HCT116 (cell line): ENCODE data around the gene DYNC2H1. TPM values are rescaled to one million over a fixed set of nuclear protein-coding genes. Genes with fewer than 3 reads are reported as not detected.

Experiments used
- ATAC-seq: fragments of 200-7000 bp; cut with Tn5 transposase; 2 replicates; pipeline ENCODE4 v1.9.1; 2020; ENCODE audit warnings: mild to moderate bottlenecking, moderate library complexity
- BruUV-seq: library from RNA; stranded (reverse); fragments of 400-500 nt; replicated peaks from 2 replicates; lab custom pipeline; 2021; lab: Mats Ljungman, UMichigan
- CTCF ChIA-PET: fragments of 300-600 bp; sonication (Branson Sonifier 250); formaldehyde crosslinking; loops from one replicate; lab custom pipeline; 2021; ENCODE audit warnings: antibody characterized with exemption; lab: Charles Lee
- POLR2A ChIA-PET: fragments of 300-600, 350-600 bp; sonication (Branson Sonifier 250); formaldehyde crosslinking; loops from one replicate; lab custom pipeline; 2021; ENCODE audit warnings: antibody characterized with exemption; lab: Charles Lee
- RAD21 ChIA-PET, 2 experiments: fragments of 300-600 bp; sonication (Branson Sonifier 250); formaldehyde crosslinking; loops; one replicate each; lab custom pipeline; 2023; ENCODE audit warnings: low total read pairs in 2 of 2; ENCODE audit not compliant: uncharacterized antibody in 2 of 2, unreplicated experiment in 2 of 2, low non-redundant PET in 1 of 2; lab: Charles Lee
- DNase-seq: peaks from one replicate; pipeline ENCODE4 v3.0.0-alpha.2; 2010; ENCODE audit warnings: low read depth, low spot score
- H2AFZ ChIP-seq: fragments of 200-600 bp; shearing (Covaris generic), sonication (generic); 2 replicates; pipeline ENCODE4 v1.6.1; 2017; ENCODE audit warnings: low read depth, mixed run types, mixed read lengths, antibody characterized with exemption, low read length; ENCODE audit not compliant: poor library complexity, severe bottlenecking
- H3K27ac ChIP-seq: 2 replicates; pipeline ENCODE4 v1.5.1; 2012; ENCODE audit warnings: low read depth, low read length
- H3K27me3 ChIP-seq: fragments of 200-600 bp; sonication (generic); 2 replicates; pipeline ENCODE4 v1.6.1; 2016; ENCODE audit warnings: mixed run types, low read length, mixed read lengths; ENCODE audit not compliant: insufficient read depth
- H3K36me3 ChIP-seq, 2 experiments: fragments of 200-500 bp in 1 of 2; fragments of 200-600 bp in 1 of 2; sonication (Bioruptor generic) in 1 of 2; sonication (generic) in 1 of 2; 2 replicates each; pipeline versions ENCODE4 v1.5.1 to v1.6.1; 2014 to 2016; ENCODE audit warnings: low read length in 2 of 2, inconsistent platforms in 1 of 2, mixed read lengths in 1 of 2, mixed run types in 1 of 2; ENCODE audit not compliant: insufficient read depth in 2 of 2, control insufficient read depth in 1 of 2
- H3K4me1 ChIP-seq, 2 experiments: fragments of 200-600 bp in 1 of 2; sonication (generic) in 1 of 2; 2 replicates each; pipeline versions ENCODE4 v1.5.1 to v1.6.1; 2012 to 2017; ENCODE audit warnings: low read length in 2 of 2, inconsistent platforms in 1 of 2, mild to moderate bottlenecking in 1 of 2, mixed read lengths in 1 of 2, mixed run types in 1 of 2, moderate library complexity in 1 of 2; ENCODE audit not compliant: insufficient read depth in 2 of 2, control insufficient read depth in 1 of 2
- H3K4me2 ChIP-seq: fragments of 200-600 bp; sonication (generic); 2 replicates; pipeline ENCODE4 v1.6.1; 2017; ENCODE audit warnings: mixed run types, low read length, mixed read lengths
- H3K4me3 ChIP-seq, 2 experiments: fragments of 200-600 bp in 1 of 2; sonication (generic) in 1 of 2; replicated peaks in 1 of 2; 2 replicates each; pipeline ENCODE4 v1.5.1; 2011 to 2016; ENCODE audit warnings: low read length in 2 of 2, control low read depth in 1 of 2, low read depth in 1 of 2, mild to moderate bottlenecking in 1 of 2, mixed read lengths in 1 of 2, mixed run types in 1 of 2
- H3K79me2 ChIP-seq: fragments of 200-600 bp; sonication (generic); 2 replicates; pipeline ENCODE4 v1.6.1; 2017; ENCODE audit warnings: mild to moderate bottlenecking, mixed run types, low read length, moderate library complexity, mixed read lengths; ENCODE audit not compliant: insufficient read depth
- H3K9ac ChIP-seq: fragments of 200-600 bp; sonication (generic); 2 replicates; pipeline ENCODE4 v1.6.1; 2016; ENCODE audit warnings: low read length, mixed read lengths
- H3K9me2 ChIP-seq: fragments of 200-600 bp; sonication (generic), shearing (Covaris generic); 2 replicates; pipeline ENCODE4 v1.6.1; 2017; ENCODE audit warnings: mixed run types, mild to moderate bottlenecking, moderate library complexity; ENCODE audit not compliant: insufficient read depth
- H3K9me3 ChIP-seq, 2 experiments: fragments of 200-500 bp in 1 of 2; fragments of 200-600 bp in 1 of 2; sonication (Bioruptor generic) in 1 of 2; sonication (generic) in 1 of 2; 2 replicates each; pipeline ENCODE4 v1.6.1; 2014 to 2017; ENCODE audit warnings: low read length in 2 of 2, mixed read lengths in 2 of 2, inconsistent platforms in 1 of 2, low read depth in 1 of 2, mild to moderate bottlenecking in 1 of 2, mixed run types in 1 of 2, moderate library complexity in 1 of 2; ENCODE audit not compliant: control insufficient read depth in 1 of 2, insufficient read depth in 1 of 2
- H4K20me1 ChIP-seq: fragments of 200-600 bp; sonication (generic), shearing (Covaris generic); 2 replicates; pipeline ENCODE4 v1.6.1; 2017; ENCODE audit warnings: mixed run types, mild to moderate bottlenecking, moderate library complexity; ENCODE audit not compliant: insufficient read depth
- CBX3 ChIP-seq: IDR thresholded peaks from 2 replicates; pipeline ENCODE4 v1.6.1; 2012; ENCODE audit warnings: low read depth
- CEBPB ChIP-seq: IDR thresholded peaks from 2 replicates; pipeline ENCODE4 v1.6.1; 2012; ENCODE audit warnings: low read depth
- EGR1 ChIP-seq: IDR thresholded peaks from 2 replicates; pipeline ENCODE4 v1.6.1; 2012; ENCODE audit warnings: low read depth
- ELF1 ChIP-seq: IDR thresholded peaks from 2 replicates; pipeline ENCODE4 v1.6.1; 2012; ENCODE audit warnings: low read depth, borderline replicate concordance
- EZH2phosphoT487 ChIP-seq: fragments of 200-600 bp; IDR thresholded peaks from 2 replicates; pipeline ENCODE4 v1.6.1; 2018; ENCODE audit warnings: antibody characterized with exemption, borderline replicate concordance
- FOSL1 ChIP-seq: IDR thresholded peaks from 2 replicates; pipeline ENCODE4 v1.6.1; 2012; ENCODE audit warnings: low read depth
- JUND ChIP-seq: IDR thresholded peaks from 2 replicates; pipeline ENCODE4 v1.6.1; 2012
- POLR2A ChIP-seq: IDR thresholded peaks from 2 replicates; pipeline ENCODE4 v1.7.0; 2011; ENCODE audit warnings: borderline replicate concordance; ENCODE audit not compliant: insufficient read depth, insufficient read length; ENCODE audit errors: extremely low read depth
- POLR2AphosphoS5 ChIP-seq: IDR thresholded peaks from 2 replicates; pipeline ENCODE4 v1.6.1; 2011; ENCODE audit warnings: mild to moderate bottlenecking, low read depth, low read length, moderate library complexity
- SP1 ChIP-seq: IDR thresholded peaks from 2 replicates; pipeline ENCODE4 v1.6.1; 2012; ENCODE audit warnings: low read depth
- TCF7L2 ChIP-seq: IDR thresholded peaks from 2 replicates; pipeline ENCODE4 v1.7.0; 2011; ENCODE audit warnings: borderline replicate concordance, inconsistent platforms; ENCODE audit not compliant: insufficient read depth, insufficient read length; ENCODE audit errors: extremely low read depth
- YY1 ChIP-seq: IDR thresholded peaks from 2 replicates; pipeline ENCODE4 v1.6.1; 2011; ENCODE audit warnings: low read length, low read depth, moderate library complexity, mild to moderate bottlenecking; ENCODE audit not compliant: insufficient replicate concordance; ENCODE audit errors: extremely low read depth
- ZFX ChIP-seq: fragments of 450-650 bp; IDR thresholded peaks from 2 replicates; pipeline ENCODE4 v1.6.1; 2017
- ZNF274 ChIP-seq: fragments of 200-500 bp; sonication (Bioruptor generic); IDR thresholded peaks from 2 replicates; pipeline ENCODE4 v1.6.1; 2014; ENCODE audit warnings: mild to moderate bottlenecking, low read depth, low read length, inconsistent platforms
- intact Hi-C: fragments of 100-400 bp; cut with micrococcal nuclease; formaldehyde crosslinking; loops from 2 replicates; pipeline ENCODE4 v1.10.0; 2022
- total RNA-seq: library from RNA; stranded (reverse); gene quantifications from one replicate; pipeline ENCODE4 v1.2.1, GENCODE V29; 2021; ENCODE audit not compliant: unreplicated experiment
- TF ChIP-seq, protein P1 (sequence below): IDR thresholded peaks from 2 replicates; pipeline ENCODE4 v1.6.1; 2011; ENCODE audit warnings: mild to moderate bottlenecking, low read length, moderate library complexity; ENCODE audit not compliant: insufficient replicate concordance; ENCODE audit errors: extremely low read depth
- TF ChIP-seq, protein P2 (sequence below): IDR thresholded peaks from 2 replicates; pipeline ENCODE4 v1.6.1; 2012; ENCODE audit warnings: low read depth
- TF ChIP-seq, protein P3 (sequence below): IDR thresholded peaks from 2 replicates; pipeline ENCODE4 v1.6.1; 2012

DYNC2H1 gene
- total RNA-seq, 1 experiment from 2014 or later: 1.5 TPM

DNA sequence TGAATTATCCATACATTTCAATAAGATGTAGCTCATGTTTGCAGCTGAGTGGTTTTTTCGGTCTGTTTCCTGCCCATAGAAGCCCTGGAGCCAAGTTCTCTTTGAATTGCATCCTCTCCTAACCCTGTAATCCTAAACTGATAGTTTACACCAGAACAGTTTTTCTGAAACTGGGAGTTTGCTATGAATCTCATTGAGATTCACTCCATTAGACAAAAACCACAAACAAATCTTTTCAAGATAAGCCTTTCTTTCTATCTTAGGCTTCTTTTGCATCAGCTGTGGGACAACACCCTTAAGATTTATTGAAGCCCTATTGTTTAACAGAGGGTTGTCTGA is 324.8 kb downstream of the DYNC2H1 start:
- Histone ChIP-seq H3K9me3 (no peaks in the 10 kb centered on the region), H3K4me1 (no peaks in the 10 kb centered on the region), H3K9me2 (no peaks in the 10 kb centered on the region), H3K4me2 (no peak overlapping the region), H3K79me2 (no peaks in the 10 kb centered on the region), H3K36me3 (no peaks in the 10 kb centered on the region)
- intact Hi-C loops: no loop called here
- RAD21 ChIA-PET: no interaction called here
- no TSS peak for BruUV-seq
- TF ChIP-seq, protein P1, sequence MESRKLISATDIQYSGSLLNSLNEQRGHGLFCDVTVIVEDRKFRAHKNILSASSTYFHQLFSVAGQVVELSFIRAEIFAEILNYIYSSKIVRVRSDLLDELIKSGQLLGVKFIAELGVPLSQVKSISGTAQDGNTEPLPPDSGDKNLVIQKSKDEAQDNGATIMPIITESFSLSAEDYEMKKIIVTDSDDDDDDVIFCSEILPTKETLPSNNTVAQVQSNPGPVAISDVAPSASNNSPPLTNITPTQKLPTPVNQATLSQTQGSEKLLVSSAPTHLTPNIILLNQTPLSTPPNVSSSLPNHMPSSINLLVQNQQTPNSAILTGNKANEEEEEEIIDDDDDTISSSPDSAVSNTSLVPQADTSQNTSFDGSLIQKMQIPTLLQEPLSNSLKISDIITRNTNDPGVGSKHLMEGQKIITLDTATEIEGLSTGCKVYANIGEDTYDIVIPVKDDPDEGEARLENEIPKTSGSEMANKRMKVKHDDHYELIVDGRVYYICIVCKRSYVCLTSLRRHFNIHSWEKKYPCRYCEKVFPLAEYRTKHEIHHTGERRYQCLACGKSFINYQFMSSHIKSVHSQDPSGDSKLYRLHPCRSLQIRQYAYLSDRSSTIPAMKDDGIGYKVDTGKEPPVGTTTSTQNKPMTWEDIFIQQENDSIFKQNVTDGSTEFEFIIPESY: no peak
- TF ChIP-seq POLR2A (no peak), TCF7L2 (no peak), SP1 (no peak), CEBPB (no peak), EZH2phosphoT487 (no peak), ZFX (no peak), FOSL1 (no peak), CBX3 (no peak), POLR2AphosphoS5 (no peak), EGR1 (no peak), ZNF274 (no peak), ELF1 (no peak), JUND (no peak), YY1 (no peak)
- TF ChIP-seq, protein P2, sequence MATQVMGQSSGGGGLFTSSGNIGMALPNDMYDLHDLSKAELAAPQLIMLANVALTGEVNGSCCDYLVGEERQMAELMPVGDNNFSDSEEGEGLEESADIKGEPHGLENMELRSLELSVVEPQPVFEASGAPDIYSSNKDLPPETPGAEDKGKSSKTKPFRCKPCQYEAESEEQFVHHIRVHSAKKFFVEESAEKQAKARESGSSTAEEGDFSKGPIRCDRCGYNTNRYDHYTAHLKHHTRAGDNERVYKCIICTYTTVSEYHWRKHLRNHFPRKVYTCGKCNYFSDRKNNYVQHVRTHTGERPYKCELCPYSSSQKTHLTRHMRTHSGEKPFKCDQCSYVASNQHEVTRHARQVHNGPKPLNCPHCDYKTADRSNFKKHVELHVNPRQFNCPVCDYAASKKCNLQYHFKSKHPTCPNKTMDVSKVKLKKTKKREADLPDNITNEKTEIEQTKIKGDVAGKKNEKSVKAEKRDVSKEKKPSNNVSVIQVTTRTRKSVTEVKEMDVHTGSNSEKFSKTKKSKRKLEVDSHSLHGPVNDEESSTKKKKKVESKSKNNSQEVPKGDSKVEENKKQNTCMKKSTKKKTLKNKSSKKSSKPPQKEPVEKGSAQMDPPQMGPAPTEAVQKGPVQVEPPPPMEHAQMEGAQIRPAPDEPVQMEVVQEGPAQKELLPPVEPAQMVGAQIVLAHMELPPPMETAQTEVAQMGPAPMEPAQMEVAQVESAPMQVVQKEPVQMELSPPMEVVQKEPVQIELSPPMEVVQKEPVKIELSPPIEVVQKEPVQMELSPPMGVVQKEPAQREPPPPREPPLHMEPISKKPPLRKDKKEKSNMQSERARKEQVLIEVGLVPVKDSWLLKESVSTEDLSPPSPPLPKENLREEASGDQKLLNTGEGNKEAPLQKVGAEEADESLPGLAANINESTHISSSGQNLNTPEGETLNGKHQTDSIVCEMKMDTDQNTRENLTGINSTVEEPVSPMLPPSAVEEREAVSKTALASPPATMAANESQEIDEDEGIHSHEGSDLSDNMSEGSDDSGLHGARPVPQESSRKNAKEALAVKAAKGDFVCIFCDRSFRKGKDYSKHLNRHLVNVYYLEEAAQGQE: no peak
- TF ChIP-seq, protein P3, sequence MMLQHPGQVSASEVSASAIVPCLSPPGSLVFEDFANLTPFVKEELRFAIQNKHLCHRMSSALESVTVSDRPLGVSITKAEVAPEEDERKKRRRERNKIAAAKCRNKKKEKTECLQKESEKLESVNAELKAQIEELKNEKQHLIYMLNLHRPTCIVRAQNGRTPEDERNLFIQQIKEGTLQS: no peak
- TF ChIP-seq, all 23 proteins: peak for 0
- Histone ChIP-seq H3K9ac (no peak overlapping the region), H3K27me3 (no peaks in the 10 kb centered on the region), H3K27ac (no peak overlapping the region), H4K20me1 (no peaks in the 10 kb centered on the region), H3K4me3 (no peak overlapping the region), H2AFZ (no peak overlapping the region)
- no peak for DNase-seq
- ChIA-PET CTCF (no interaction called here), POLR2A (no interaction called here)
- no peak for ATAC-seq
